Stimulated activated effector memory CD8-positive, alpha-beta T cell treated with anti-CD3 and anti-CD28 coated beads, Interleukin-12 subunit alpha, Interleukin-12 subunit beta, amount 100 ng/mL, for 72 hours (primary cell): Measurements from ENCODE around the gene SNAPC2.
"Not testable (repeated sequence)": the region's sequence is repeated elsewhere in the genome, so short reads cannot be mapped to it uniquely, and the experiment has no call there.

Experiments used
- ATAC-seq: fragments of 150-1000 bp; cut with Tn5 transposase; 2 replicates; pipeline ENCODE4 v1.10.0; 2021
- DNase-seq, 2 donors: peaks; one replicate each; pipeline ENCODE4 v3.0.0; 2021 to 2022; ENCODE audit warnings: low spot score in 2 of 2
- H3K27ac Mint-ChIP-seq: one replicate; pipeline ENCODE4 v1.8.0; 2022; ENCODE audit warnings: mild to moderate bottlenecking, mixed read lengths
- H3K36me3 Mint-ChIP-seq: one replicate; pipeline ENCODE4 v1.8.0; 2022; ENCODE audit warnings: mild to moderate bottlenecking, mixed read lengths
- H3K4me1 Mint-ChIP-seq: one replicate; pipeline ENCODE4 v1.8.0; 2022; ENCODE audit warnings: mixed read lengths
- H3K4me3 Mint-ChIP-seq: one replicate; pipeline ENCODE4 v1.8.0; 2022; ENCODE audit warnings: mild to moderate bottlenecking, mixed read lengths
- H3K9me3 Mint-ChIP-seq: one replicate; pipeline ENCODE4 v1.8.0; 2022; ENCODE audit warnings: mixed read lengths

Gene SNAPC2

GRCh38 chr19:7928741-7929701 is 8.9 kb downstream of the SNAPC2 start:
- no peak overlapping the region for H3K4me3 Mint-ChIP-seq
- no peaks in the 10 kb centered on the region for H3K9me3 Mint-ChIP-seq
- peak; percentile 54 to 84 for DNase-seq
- ATAC-seq: peak; percentile 56
- H3K27ac Mint-ChIP-seq: peak overlapping the region; percentile 84
- peaks cover 52% of the 10 kb centered on the region for H3K36me3 Mint-ChIP-seq
- H3K4me1 Mint-ChIP-seq: peaks cover 37% of the 10 kb centered on the region

GRCh38 chr19:7930030-7930429 is 9.9 kb downstream of the SNAPC2 start:
- H3K4me3 Mint-ChIP-seq, ATAC-seq, H3K9me3 Mint-ChIP-seq, DNase-seq: not testable (repeated sequence)
- H3K36me3 Mint-ChIP-seq: peaks cover 60% of the 10 kb centered on the region
- peak overlapping the region; percentile 84 for H3K27ac Mint-ChIP-seq
- peaks cover 29% of the 10 kb centered on the region for H3K4me1 Mint-ChIP-seq

GRCh38 chr19:7930765-7931164 is 10.6 kb downstream of the SNAPC2 start:
- DNase-seq (no peak), ATAC-seq (no peak)
- peaks cover 63% of the 10 kb centered on the region for H3K36me3 Mint-ChIP-seq
- no peaks in the 10 kb centered on the region for H3K9me3 Mint-ChIP-seq
- H3K4me1 Mint-ChIP-seq: peaks cover 25% of the 10 kb centered on the region
- no peak overlapping the region for H3K4me3 Mint-ChIP-seq
- H3K27ac Mint-ChIP-seq: no peak overlapping the region

- no peak overlapping the region for H3K27ac Mint-ChIP-seq
- DNase-seq: no peak
Measured at GRCh38 chr19:7931221-7932061, 11.3 kb downstream of the SNAPC2 start.

GRCh38 chr19:7932276-7932929 is 12.3 kb downstream of the SNAPC2 start:
- Mint-ChIP-seq H3K27ac (no peak overlapping the region), H3K4me1 (peaks cover 20% of the 10 kb centered on the region), H3K36me3 (peaks cover 73% of the 10 kb centered on the region), H3K9me3 (no peaks in the 10 kb centered on the region), H3K4me3 (no peak overlapping the region)
- DNase-seq: no peak
- no peak for ATAC-seq

More at GRCh38 chr19:7931221-7932061, 11.3 kb downstream of the SNAPC2 start:
- Mint-ChIP-seq H3K4me1 (peaks cover 21% of the 10 kb centered on the region), H3K9me3 (no peaks in the 10 kb centered on the region), H3K36me3 (peaks cover 67% of the 10 kb centered on the region), H3K4me3 (no peak overlapping the region)
- ATAC-seq: no peak

GRCh38 chr19:7932930-7933300 is 12.8 kb downstream of the SNAPC2 start:
- Mint-ChIP-seq H3K9me3 (no peaks in the 10 kb centered on the region), H3K36me3 (peaks cover 79% of the 10 kb centered on the region), H3K27ac (no peak overlapping the region)

GRCh38 chr19:7933411-7933810 is 13.3 kb downstream of the SNAPC2 start:
- ATAC-seq (no peak), DNase-seq (no peak)
- Mint-ChIP-seq H3K4me1 (peaks cover 15% of the 10 kb centered on the region), H3K36me3 (peaks cover 84% of the 10 kb centered on the region), H3K27ac (no peak overlapping the region), H3K9me3 (no peaks in the 10 kb centered on the region), H3K4me3 (no peak overlapping the region)

More at GRCh38 chr19:7932930-7933300, 12.8 kb downstream of the SNAPC2 start:
- no peak for ATAC-seq
- DNase-seq: no peak
- Mint-ChIP-seq H3K4me1 (peaks cover 20% of the 10 kb centered on the region), H3K4me3 (no peak overlapping the region)

GRCh38 chr19:7933828-7934725 is 13.9 kb downstream of the SNAPC2 start:
- H3K4me1 Mint-ChIP-seq: peaks cover 15% of the 10 kb centered on the region

GRCh38 chr19:7934766-7935165 is 14.6 kb downstream of the SNAPC2 start:
- peaks cover 9% of the 10 kb centered on the region for H3K4me1 Mint-ChIP-seq
- H3K36me3 Mint-ChIP-seq: peaks cover 87% of the 10 kb centered on the region
- no peak overlapping the region for H3K4me3 Mint-ChIP-seq
- H3K27ac Mint-ChIP-seq: no peak overlapping the region
- no peak for ATAC-seq
- H3K9me3 Mint-ChIP-seq: no peaks in the 10 kb centered on the region
- no peak for DNase-seq

More at GRCh38 chr19:7933828-7934725, 13.9 kb downstream of the SNAPC2 start:
- no peak overlapping the region for H3K4me3 Mint-ChIP-seq
- H3K27ac Mint-ChIP-seq: no peak overlapping the region
- H3K36me3 Mint-ChIP-seq: peaks cover 85% of the 10 kb centered on the region
- ATAC-seq: no peak
- H3K9me3 Mint-ChIP-seq: no peaks in the 10 kb centered on the region
- DNase-seq: no peak

- peak overlapping the region; percentile 38 for H3K27ac Mint-ChIP-seq
- ATAC-seq: no peak
- peaks cover 85% of the 10 kb centered on the region for H3K36me3 Mint-ChIP-seq
- H3K9me3 Mint-ChIP-seq: no peaks in the 10 kb centered on the region
- no peak overlapping the region for H3K4me3 Mint-ChIP-seq
- H3K4me1 Mint-ChIP-seq: peaks cover 48% of the 10 kb centered on the region
- no peak for DNase-seq
Measured at GRCh38 chr19:7940841-7941240, 20.7 kb downstream of the SNAPC2 start.

- Mint-ChIP-seq H3K4me3 (peak overlapping the region; percentile 95), H3K27ac (peak overlapping the region; percentile 98), H3K4me1 (peaks cover 48% of the 10 kb centered on the region), H3K36me3 (peaks cover 73% of the 10 kb centered on the region), H3K9me3 (no peaks in the 10 kb centered on the region)
- ATAC-seq (no peak), DNase-seq (no peak)
Measured at GRCh38 chr19:7941895-7942596, 21.9 kb downstream of the SNAPC2 start.

GRCh38 chr19:7942981-7943443 is 22.9 kb downstream of the SNAPC2 start:
- no peak for DNase-seq
- H3K27ac Mint-ChIP-seq: peak overlapping the region; percentile 98
- no peaks in the 10 kb centered on the region for H3K9me3 Mint-ChIP-seq
- peaks cover 48% of the 10 kb centered on the region for H3K4me1 Mint-ChIP-seq
- peaks cover 64% of the 10 kb centered on the region for H3K36me3 Mint-ChIP-seq
- H3K4me3 Mint-ChIP-seq: peak overlapping the region; percentile 95
- ATAC-seq: no peak

GRCh38 chr19:7943444-7944176 is 23.5 kb downstream of the SNAPC2 start, which contains the start of gene TIMM44:
Gene TIMM44 (minus strand): TSS chr19:7943666. CDS start chr19:7943651, 15 bp downstream.
- peak within 1 kb of the TSS; percentile 95 for H3K4me3 Mint-ChIP-seq
- peak within 1 kb of the TSS; percentile 98 for H3K27ac Mint-ChIP-seq
- H3K36me3 Mint-ChIP-seq: peaks cover 58% of the 10 kb centered on the region
- peaks cover 47% of the 10 kb centered on the region for H3K4me1 Mint-ChIP-seq
- no peaks in the 10 kb centered on the region for H3K9me3 Mint-ChIP-seq
- DNase-seq: peak; percentile 89 to 98
- peak; percentile 98 for ATAC-seq
